ENCODE data around the gene PPP4R3A.
"Not testable (repeated sequence)": the region's sequence is repeated elsewhere in the genome, so short reads cannot be mapped to it uniquely, and the experiment has no call there.

GRCh38 chr14:91409240-91409639, 100.9 kb downstream of the PPP4R3A start:
- TF ChIP-seq CTCF (conservative IDR thresholded peaks at IDR 0.05; ENCODE audit: low read length); EZH2phosphoT487 (IDR thresholded peaks at IDR 0.05; ENCODE audit: borderline replicate concordance, low read depth, low read length): not testable (repeated sequence)

Data from OCI-LY7 (cell line).